H9 (cell line): Measurements from ENCODE around the gene ZNF423. TPM values are rescaled to one million over a fixed set of nuclear protein-coding genes. Genes with fewer than 3 reads are reported as not detected.
A peak's percentile ranks its signal among the peaks of the same experiment; 100 is the strongest.

Experiments used
- DNase-seq: peaks from one replicate; pipeline ENCODE4 v3.0.0-alpha.2; 2017
- H2AFZ ChIP-seq: one replicate; pipeline ENCODE4 v1.6.1; 2013; ENCODE audit warnings: mild to moderate bottlenecking, low read length, control low read depth, moderate library complexity
- H2AK5ac ChIP-seq: 2 replicates; pipeline ENCODE4 v1.6.1; 2013; ENCODE audit warnings: low read length, control low read depth, mixed read lengths; ENCODE audit not compliant: insufficient read length
- H2BK120ac ChIP-seq: one replicate; pipeline ENCODE4 v1.6.1; 2013; ENCODE audit warnings: low read depth, mild to moderate bottlenecking, low read length, control low read depth, inconsistent platforms; ENCODE audit not compliant: poor library complexity, severe bottlenecking
- H2BK12ac ChIP-seq: 2 replicates; pipeline ENCODE4 v1.6.1; 2013; ENCODE audit warnings: low read length, control low read depth, mixed read lengths, low read depth; ENCODE audit not compliant: insufficient read length
- H2BK15ac ChIP-seq: 2 replicates; pipeline ENCODE4 v1.6.1; 2013; ENCODE audit warnings: low read depth, low read length, control low read depth
- H2BK20ac ChIP-seq: one replicate; pipeline ENCODE4 v1.6.1; 2013; ENCODE audit warnings: low read depth, mild to moderate bottlenecking, low read length, control low read depth, inconsistent platforms; ENCODE audit not compliant: poor library complexity, severe bottlenecking
- H2BK5ac ChIP-seq: 2 replicates; pipeline ENCODE4 v1.6.1; 2013; ENCODE audit warnings: low read length, control low read depth, mixed read lengths; ENCODE audit not compliant: insufficient read length
- H3K14ac ChIP-seq: 2 replicates; pipeline ENCODE4 v1.6.1; 2013; ENCODE audit warnings: low read length, control low read depth; ENCODE audit not compliant: insufficient read depth
- H3K18ac ChIP-seq: 2 replicates; pipeline ENCODE4 v1.6.1; 2013; ENCODE audit warnings: low read depth, mild to moderate bottlenecking, mixed read lengths, low read length, control low read depth; ENCODE audit not compliant: insufficient read length
- H3K23ac ChIP-seq: 2 replicates; pipeline ENCODE4 v1.6.1; 2013; ENCODE audit warnings: low read length, control low read depth, mixed read lengths, low read depth; ENCODE audit not compliant: insufficient read length
- H3K23me2 ChIP-seq: 2 replicates; pipeline ENCODE4 v1.6.1; 2013; ENCODE audit warnings: low read depth, mild to moderate bottlenecking, mixed read lengths, low read length, control low read depth; ENCODE audit not compliant: insufficient read length, poor library complexity, severe bottlenecking
- H3K27ac ChIP-seq: 2 replicates; pipeline ENCODE4 v1.5.1; 2013; ENCODE audit warnings: low read length, control low read depth, mixed read lengths, low read depth; ENCODE audit not compliant: insufficient read length
- H3K27me3 ChIP-seq: 2 replicates; pipeline ENCODE4 v1.6.1; 2013; ENCODE audit warnings: low read length, control low read depth, inconsistent platforms; ENCODE audit not compliant: insufficient read depth
- H3K4ac ChIP-seq: 2 replicates; pipeline ENCODE4 v1.6.1; 2013; ENCODE audit warnings: low read depth, mild to moderate bottlenecking, control low read depth, inconsistent platforms, low read length, moderate library complexity
- H3K4me1 ChIP-seq: 2 replicates; pipeline ENCODE4 v1.6.1; 2013; ENCODE audit warnings: low read length, control low read depth, inconsistent platforms; ENCODE audit not compliant: insufficient read depth
- H3K4me2 ChIP-seq: 2 replicates; pipeline ENCODE4 v1.6.1; 2013; ENCODE audit warnings: low read length, control low read depth, mixed read lengths; ENCODE audit not compliant: insufficient read length, insufficient read depth
- H3K56ac ChIP-seq: 2 replicates; pipeline ENCODE4 v1.6.1; 2013; ENCODE audit warnings: low read depth, mild to moderate bottlenecking, mixed read lengths, low read length, control low read depth; ENCODE audit not compliant: insufficient read length
- H3K79me1 ChIP-seq: 2 replicates; pipeline ENCODE4 v1.6.1; 2013; ENCODE audit warnings: low read depth, mild to moderate bottlenecking, moderate library complexity, low read length, control low read depth, inconsistent platforms; ENCODE audit not compliant: insufficient read depth, poor library complexity, severe bottlenecking
- H3K79me2 ChIP-seq: 2 replicates; pipeline ENCODE4 v1.6.1; 2013; ENCODE audit warnings: low read length, control low read depth, inconsistent platforms; ENCODE audit not compliant: insufficient read depth
- H3K9ac ChIP-seq: 2 replicates; pipeline ENCODE4 v1.6.1; 2013; ENCODE audit warnings: low read length, control low read depth, mixed read lengths; ENCODE audit not compliant: insufficient read length; ENCODE audit errors: extremely low read depth
- H3K9me3 ChIP-seq: one replicate; pipeline ENCODE4 v1.6.1; 2013; ENCODE audit warnings: low read depth, low read length, inconsistent platforms; ENCODE audit not compliant: control insufficient read depth
- H3T11ph ChIP-seq: one replicate; pipeline ENCODE4 v1.6.1; 2013; ENCODE audit warnings: mild to moderate bottlenecking, low read length, control low read depth, inconsistent platforms
- H4K20me1 ChIP-seq: one replicate; pipeline ENCODE4 v1.6.1; 2013; ENCODE audit not compliant: control insufficient read depth, insufficient read length, insufficient read depth
- H4K5ac ChIP-seq: 2 replicates; pipeline ENCODE4 v1.6.1; 2013; ENCODE audit warnings: low read depth, mild to moderate bottlenecking, mixed read lengths, low read length, control low read depth; ENCODE audit not compliant: insufficient read length
- H4K8ac ChIP-seq: replicated peaks from 2 replicates; pipeline ENCODE4 v1.6.1; 2013; ENCODE audit warnings: low read length, control low read depth, mixed read lengths, low read depth; ENCODE audit not compliant: insufficient read length
- H4K91ac ChIP-seq: 2 replicates; pipeline ENCODE4 v1.6.1; 2013; ENCODE audit warnings: low read depth, mild to moderate bottlenecking, moderate library complexity, mixed read lengths, low read length, control low read depth; ENCODE audit not compliant: insufficient read length
- H3K27ac Mint-ChIP-seq, 3 experiments: 2 replicates in 2 of 3; 3 replicates in 1 of 3; pipeline ENCODE4 v1.8.0; 2020 to 2021; ENCODE audit warnings: mixed read lengths in 3 of 3, mild to moderate bottlenecking in 1 of 3, moderate library complexity in 1 of 3
- H3K27me3 Mint-ChIP-seq: 2 replicates; pipeline ENCODE4 v1.8.0; 2021; ENCODE audit warnings: low read depth, mild to moderate bottlenecking, moderate library complexity, mixed read lengths
- H3K36me3 Mint-ChIP-seq, 3 experiments: 2 replicates in 2 of 3; 3 replicates in 1 of 3; pipeline ENCODE4 v1.8.0; 2020 to 2021; ENCODE audit warnings: low read depth in 3 of 3, mixed read lengths in 3 of 3; ENCODE audit not compliant: insufficient read depth in 1 of 3
- H3K4me1 Mint-ChIP-seq, 2 experiments: 2 replicates each; pipeline ENCODE4 v1.8.0; 2020; ENCODE audit warnings: mixed read lengths in 2 of 2
- H3K4me3 Mint-ChIP-seq, 2 experiments: 2 replicates in 1 of 2; 3 replicates in 1 of 2; pipeline ENCODE4 v1.8.0; 2020 to 2021; ENCODE audit warnings: mild to moderate bottlenecking in 2 of 2, mixed read lengths in 2 of 2, moderate library complexity in 1 of 2
- H3K9me3 Mint-ChIP-seq, 2 experiments: 2 replicates in 1 of 2; 3 replicates in 1 of 2; pipeline ENCODE4 v1.8.0; 2020; ENCODE audit warnings: mild to moderate bottlenecking in 2 of 2, mixed read lengths in 2 of 2, moderate library complexity in 1 of 2
- WGBS: extraction: QIAGEN DNeasy Blood & Tissue Kit; methylation state at CpG from one replicate; pipeline ENCODE4 v1.1.7; 2013; ENCODE audit warnings: missing lambda C conversion rate, low lambda C conversion rate, mixed read lengths; ENCODE audit not compliant: insufficient read length; ENCODE audit errors: extremely low coverage; 5-methylcytosine and 5-hydroxymethylcytosine counted together
- total RNA-seq: library from RNA; stranded (reverse); gene quantifications from 2 replicates; pipeline ENCODE4 v1.2.1, GENCODE V29; 2021
- TF ChIP-seq, protein P1 (sequence below): fragments of 200-600 bp; sonication (generic); conservative IDR thresholded peaks from 3 replicates; pipeline ENCODE4 v1.8.0; 2021; ENCODE audit warnings: antibody characterized with exemption, mild to moderate bottlenecking

Gene ZNF423
- total RNA-seq, 1 experiment from 2014 or later: 51.5 TPM

DNA sequence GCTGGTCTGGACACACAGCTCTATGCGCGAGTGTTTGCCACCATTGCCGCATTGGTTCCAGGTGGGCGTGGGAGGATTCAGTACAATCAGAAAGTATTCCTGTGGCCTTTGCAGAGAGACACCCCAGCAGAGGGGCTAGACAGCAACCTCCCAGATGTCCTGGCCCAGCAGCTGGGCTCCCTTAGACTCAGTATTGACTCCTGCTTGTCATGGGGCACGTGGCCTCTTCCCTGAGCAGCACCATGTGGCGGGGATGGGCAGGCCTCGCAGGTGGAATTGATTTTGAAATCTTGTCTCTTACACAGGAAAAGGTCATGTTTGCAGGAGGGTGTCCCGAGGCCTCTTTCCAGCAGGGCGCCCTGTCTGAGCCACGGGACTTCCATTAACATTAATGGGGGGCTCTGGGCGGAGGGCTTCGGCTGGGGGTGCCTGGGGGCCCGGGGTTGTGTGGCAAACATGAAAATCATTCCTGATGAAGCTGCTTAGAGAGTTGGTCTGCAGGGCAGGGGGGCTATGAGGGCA, 385.9 kb downstream of the ZNF423 start:
- Mint-ChIP-seq H3K27me3 (peaks cover 21% of the 10 kb centered on the region), H3K9me3 (no peaks in the 10 kb centered on the region), H3K4me3 (no peak overlapping the region), H3K36me3 (no peaks in the 10 kb centered on the region), H3K4me1 (peaks cover 6 to 11% of the 10 kb centered on the region in 2 experiments), H3K27ac (no peak overlapping the region)
- TF ChIP-seq, protein P1, sequence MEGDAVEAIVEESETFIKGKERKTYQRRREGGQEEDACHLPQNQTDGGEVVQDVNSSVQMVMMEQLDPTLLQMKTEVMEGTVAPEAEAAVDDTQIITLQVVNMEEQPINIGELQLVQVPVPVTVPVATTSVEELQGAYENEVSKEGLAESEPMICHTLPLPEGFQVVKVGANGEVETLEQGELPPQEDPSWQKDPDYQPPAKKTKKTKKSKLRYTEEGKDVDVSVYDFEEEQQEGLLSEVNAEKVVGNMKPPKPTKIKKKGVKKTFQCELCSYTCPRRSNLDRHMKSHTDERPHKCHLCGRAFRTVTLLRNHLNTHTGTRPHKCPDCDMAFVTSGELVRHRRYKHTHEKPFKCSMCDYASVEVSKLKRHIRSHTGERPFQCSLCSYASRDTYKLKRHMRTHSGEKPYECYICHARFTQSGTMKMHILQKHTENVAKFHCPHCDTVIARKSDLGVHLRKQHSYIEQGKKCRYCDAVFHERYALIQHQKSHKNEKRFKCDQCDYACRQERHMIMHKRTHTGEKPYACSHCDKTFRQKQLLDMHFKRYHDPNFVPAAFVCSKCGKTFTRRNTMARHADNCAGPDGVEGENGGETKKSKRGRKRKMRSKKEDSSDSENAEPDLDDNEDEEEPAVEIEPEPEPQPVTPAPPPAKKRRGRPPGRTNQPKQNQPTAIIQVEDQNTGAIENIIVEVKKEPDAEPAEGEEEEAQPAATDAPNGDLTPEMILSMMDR: no peak
- Histone ChIP-seq H3K27me3 (no peaks in the 10 kb centered on the region; the same call in 1 of the 2 replicates), H3K23ac (no peak overlapping the region), H3K23me2 (peaks cover 4% of the 10 kb centered on the region), H3K79me1 (no peaks in the 10 kb centered on the region), H2BK5ac (no peak overlapping the region), H3K79me2 (no peaks in the 10 kb centered on the region), H3K14ac (no peak overlapping the region; the same call in 1 of the 2 replicates), H2AFZ (no peak overlapping the region), H2AK5ac (no peak overlapping the region), H2BK120ac (no peak overlapping the region), H4K91ac (no peak overlapping the region), H2BK15ac (no peak overlapping the region), H2BK12ac (no peak overlapping the region), H3K4me2 (no peak overlapping the region), H3K27ac (no peak overlapping the region), H4K8ac (no peak overlapping the region), H3K56ac (no peak overlapping the region), H4K20me1 (no peaks in the 10 kb centered on the region), H3K4ac (no peak overlapping the region), H2BK20ac (no peak overlapping the region), H4K5ac (no peak overlapping the region), H3K4me1 (no peaks in the 10 kb centered on the region), H3T11ph (no peak overlapping the region), H3K18ac (no peak overlapping the region), H3K9me3 (no peaks in the 10 kb centered on the region), H3K9ac (no peak overlapping the region)
- no CpG with 5 or more reads among the region's 13 CpGs for WGBS
- peak; percentile 18 for DNase-seq
